Stimulated activated CD8-positive, alpha-beta memory T cell treated with anti-CD3 and anti-CD28 coated beads, Interleukin-12 subunit alpha, Interleukin-12 subunit beta, amount 100 ng/mL, for 24 hours (primary cell): ENCODE measurements around the gene CLEC16A.
"Not testable (repeated sequence)": the region's sequence is repeated elsewhere in the genome, so short reads cannot be mapped to it uniquely, and the experiment has no call there.

Experiments
- DNase-seq: peaks from one replicate; pipeline ENCODE4 v3.0.0-alpha.2; 2020; ENCODE audit errors: extremely low read depth

The CLEC16A gene

DNA sequence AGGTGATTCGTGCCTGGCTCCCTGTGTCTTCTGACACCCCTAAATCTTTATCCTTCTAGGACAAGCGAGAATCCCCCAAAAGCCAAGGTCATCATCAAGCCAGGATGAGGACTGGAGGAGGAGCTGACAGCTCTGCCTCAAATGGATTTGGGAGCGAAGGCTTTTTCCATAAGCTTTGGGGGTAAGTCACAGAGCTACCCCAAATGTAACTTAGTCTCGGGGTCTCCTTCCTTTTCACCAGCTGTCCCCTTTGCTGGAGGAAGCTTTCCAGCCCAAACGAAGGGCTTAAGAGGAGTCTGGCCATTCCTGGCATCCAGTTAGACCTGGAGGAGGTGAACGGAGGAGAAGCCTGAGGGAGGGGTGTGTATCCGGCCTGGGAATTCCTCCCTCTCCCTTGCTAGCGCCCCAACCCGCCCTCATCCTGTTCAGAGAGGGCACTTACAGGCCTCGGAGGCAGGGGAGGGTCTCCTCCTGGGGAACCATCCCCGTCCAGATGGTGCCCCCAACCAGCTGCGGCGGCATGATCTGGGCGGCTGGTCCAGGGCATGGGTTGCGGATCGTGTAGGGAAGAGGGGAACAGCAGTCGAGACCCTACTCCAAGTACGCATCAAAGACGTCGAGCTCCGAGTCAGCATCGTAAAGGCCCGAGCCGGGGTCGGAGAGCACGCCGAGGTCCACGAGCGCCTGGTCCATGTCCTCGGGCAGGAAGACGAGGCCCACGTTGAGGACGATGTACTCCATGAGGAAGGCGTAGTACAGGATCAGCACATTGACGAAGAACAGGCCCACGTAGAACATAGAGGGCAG, 3.0 kb upstream of the CLEC16A start:
- DNase-seq: no peak

DNA sequence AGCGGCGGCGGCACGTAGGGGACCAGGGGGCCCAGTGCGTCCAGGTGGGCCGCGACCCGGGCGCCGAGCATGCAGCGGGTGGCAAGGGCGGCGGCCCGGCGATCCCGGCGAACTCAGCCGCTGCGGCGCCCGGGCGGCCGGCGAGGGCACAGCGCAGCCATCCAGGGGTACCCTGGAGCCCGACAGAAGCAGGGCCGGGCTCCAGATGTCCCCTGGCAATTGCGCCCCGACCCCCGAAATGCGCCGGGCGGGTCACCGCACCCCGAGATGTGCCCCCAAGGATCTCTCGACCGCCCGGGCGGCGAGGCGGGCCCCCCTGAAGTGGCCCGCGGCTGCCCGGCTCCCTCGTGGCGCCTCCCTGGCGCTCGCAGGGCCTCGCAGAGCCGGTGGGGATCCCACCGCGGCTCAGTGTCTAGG, 2.4 kb upstream of the CLEC16A start:
- DNase-seq: not testable (repeated sequence)

DNA sequence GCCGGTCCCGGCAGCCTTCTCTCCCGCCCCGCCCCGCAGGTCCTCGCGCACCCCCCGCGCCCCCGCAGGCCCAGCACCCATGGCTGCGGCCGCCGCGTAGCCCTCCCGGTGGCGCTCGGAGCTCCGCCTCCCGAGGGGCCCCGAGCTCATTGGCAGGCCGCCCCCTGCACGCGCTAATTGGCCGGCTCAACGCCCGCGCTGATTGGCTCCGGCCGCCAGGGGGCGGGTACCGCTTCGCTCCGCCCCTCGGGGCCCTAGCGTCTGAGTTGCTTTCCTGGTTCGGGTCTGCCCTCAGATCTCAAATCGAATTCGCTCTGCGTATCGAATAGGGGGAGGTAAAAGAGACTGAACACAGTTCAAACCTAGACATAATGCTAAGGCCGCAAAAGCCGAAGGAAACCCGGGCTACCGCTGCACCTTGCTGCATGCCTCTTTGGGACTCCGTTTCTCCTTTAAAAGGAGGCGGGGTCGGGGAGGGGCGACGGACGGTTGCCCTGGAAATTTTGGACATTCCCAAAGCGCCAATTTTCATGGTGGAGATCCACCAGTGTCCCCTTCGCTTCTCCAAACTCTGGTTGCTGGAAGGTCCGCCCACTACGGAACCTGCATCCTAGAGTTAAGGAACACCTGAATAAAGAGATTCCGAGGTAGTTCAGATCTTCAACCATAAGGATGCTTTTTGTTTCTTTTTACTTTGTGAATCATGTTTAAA, 1.9 kb upstream of the CLEC16A start, which contains the start of gene DEXI:
Gene DEXI, minus strand, starts transcription at position 117 of the 712 bp plus-strand sequence. CDS start 463 bp downstream, outside the sequence.
- DNase-seq: peak; percentile 83

DNA sequence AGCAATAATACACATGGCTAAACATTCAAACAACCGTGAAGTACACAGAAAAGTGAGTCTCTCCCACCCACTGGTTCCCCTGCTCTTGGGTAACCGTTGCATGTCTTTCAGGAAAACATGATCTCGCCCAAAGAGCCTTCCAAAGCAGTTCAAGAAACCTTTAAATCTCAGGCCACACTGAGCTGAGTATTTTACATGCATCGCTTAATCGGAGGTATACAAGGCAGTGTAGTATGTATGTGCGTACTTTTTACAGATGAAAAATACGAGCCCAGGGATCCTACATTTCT, 1.4 kb upstream of the CLEC16A start:
- no peak for DNase-seq

DNA sequence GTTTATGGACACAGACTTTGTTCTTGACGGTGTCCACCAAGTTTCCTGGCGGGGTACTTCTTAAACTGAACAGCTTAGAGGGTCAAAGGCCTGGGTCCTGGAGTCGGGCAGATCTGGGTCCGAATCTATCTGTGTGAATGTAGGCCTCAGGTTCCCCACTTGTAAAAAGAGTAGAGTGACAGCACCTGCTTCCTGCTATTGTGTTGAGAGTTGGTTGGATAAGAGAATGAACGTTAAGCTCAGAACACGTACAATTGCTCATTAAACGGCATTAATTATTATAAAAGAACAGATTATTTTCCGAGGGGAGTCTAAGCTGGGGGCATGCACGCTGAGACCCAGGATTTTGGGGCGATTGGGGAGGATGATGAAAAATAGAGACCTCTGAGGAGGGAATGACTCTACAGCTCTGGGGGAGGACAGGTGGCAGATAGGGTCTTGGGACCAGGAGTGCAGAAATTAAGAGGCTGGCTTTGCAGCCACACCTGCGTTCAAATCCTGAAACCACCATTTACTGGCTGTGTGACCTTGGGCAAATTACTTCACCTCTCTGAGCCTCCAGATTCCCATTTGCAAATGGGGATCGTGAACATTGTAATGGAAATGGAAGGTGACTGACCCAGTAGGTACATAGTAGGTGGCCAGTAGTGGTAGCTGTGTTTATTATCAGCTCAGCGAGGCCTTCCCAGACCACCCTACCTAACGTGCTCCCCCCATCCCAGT, 862 bp downstream of the CLEC16A start:
- no peak for DNase-seq

DNA sequence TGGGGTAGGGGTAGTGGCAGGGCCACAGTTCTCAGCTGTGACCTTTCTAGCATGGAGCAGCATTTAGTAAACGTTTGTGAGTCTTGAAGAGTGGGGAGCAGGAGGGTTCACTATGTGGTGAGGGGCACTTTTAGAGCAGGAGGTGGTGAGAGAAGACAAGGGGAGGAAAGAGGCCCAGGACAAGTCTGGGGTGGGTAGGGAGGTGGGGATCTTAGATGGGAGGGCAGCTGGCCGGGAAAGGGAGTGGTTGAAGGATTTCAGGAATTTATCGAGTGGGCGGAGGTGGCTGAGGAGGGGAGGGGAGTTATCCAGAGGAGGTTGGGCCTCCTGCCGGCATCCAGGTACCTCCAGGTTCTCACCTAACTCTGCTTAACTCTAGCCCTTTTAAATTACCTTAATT, 1.9 kb downstream of the CLEC16A start:
- DNase-seq: no peak

DNA sequence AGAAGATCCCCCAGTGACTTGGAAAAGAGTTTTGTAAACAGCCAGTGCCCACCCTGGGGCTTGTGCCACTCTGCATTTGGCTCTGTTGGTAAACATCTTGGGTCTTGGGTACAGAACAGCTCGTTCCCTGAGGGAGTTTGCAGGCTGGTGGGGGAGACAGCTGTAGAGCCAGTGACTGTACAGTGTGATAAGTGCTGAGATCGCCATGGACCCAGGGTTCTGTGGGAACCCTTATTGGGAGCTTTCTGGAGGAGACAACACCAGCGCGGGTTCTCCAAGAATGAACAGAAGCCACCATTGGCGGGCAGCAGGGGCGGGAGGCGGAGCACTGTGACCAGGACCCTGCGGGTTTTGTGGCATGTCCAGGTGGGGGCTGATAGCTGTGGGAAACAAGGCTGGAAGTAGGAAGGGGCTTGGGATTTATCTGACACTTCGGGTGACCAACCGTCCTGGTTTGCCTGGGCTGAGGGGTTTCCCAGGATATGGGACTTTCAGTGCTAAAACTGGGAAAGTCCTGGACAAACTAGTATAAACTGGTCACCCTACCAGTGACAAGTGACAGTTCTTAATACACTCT, 2.9 kb downstream of the CLEC16A start:
- DNase-seq: no peak

DNA sequence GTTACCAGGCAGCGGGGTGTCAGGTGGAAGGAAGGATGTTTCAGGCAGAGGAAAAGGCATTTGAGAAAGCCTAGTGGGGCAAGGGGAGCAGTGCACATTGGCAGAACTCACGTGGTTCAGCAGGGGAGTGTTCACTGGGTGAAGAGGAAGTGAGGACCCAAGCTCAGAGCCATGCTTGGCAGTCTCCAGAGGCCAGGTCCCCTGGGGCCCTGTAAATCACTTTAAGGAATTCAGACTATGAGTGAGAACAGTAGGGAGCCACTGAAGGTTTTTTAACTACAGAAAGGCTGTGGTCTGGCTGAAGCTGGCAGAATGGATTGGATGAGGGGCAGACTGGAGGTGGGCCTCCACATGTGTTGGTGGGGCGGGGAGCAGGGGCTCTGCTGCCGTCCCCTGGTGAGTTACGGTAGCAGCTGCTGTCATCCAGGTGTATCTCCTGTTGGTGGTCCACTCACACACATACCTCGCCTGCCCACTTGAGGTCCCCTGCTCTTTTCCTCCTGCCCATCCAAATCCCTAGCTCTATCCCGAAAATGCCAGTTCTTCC, 5.1 kb downstream of the CLEC16A start:
- no peak for DNase-seq

DNA sequence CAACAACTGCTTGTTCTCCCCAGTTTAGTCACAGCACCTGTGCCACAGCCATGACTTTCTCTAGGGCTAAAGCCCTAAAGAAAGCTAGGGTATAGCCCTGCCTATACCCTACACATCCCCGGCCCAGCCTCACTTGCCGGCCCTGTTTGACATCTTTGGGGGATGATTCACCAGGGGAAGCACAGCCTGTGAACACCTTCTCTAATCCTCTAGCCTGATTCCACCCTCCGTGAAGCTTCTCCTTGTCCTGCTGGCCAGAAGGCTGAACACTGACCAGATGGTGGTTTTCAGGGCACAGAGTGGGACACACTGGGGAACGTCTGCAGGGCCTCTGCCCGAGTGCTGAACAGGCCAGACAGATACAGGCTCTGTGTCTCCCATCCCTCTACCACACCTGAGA, 6.0 kb downstream of the CLEC16A start:
- no peak for DNase-seq

DNA sequence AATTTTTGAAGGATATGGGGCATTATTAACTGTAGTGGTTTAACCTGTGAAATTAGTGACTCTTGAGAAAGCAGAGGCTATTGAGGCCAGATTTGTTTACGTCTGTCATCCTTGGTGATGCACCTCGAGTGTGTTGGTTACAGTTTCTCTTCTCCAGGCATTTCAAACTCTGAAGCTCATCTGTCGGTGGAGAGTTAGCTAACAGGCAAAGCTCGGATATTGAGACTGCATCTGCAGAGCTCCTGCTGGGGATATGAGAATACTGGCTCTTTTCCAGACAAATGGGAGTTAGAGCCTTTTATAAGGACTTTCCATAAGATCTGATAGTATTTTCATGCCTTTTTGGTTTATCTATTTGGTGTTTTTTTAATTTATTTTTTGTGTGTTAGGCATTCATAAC, 6.7 kb downstream of the CLEC16A start:
- no peak for DNase-seq

DNA sequence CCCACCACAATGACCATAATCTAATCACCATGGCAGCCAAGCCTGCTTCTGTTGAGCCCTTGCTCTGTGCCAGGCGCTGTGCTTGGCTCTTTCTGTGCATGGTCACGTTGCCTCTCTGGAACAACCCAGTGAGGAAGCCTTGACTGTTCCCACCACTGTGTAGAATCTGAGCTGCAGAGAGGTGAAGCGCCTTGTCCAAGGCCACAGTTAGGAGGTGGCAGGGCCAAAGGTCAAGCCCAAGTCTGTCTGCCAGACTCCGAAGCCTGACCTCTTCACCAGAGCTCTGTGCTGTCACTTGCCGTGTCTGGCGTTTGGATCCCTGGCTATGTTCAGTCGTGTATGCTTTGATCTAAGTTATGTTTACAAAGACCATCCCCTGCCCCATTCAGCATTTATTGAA, 10.5 kb downstream of the CLEC16A start:
- DNase-seq: no peak

DNA sequence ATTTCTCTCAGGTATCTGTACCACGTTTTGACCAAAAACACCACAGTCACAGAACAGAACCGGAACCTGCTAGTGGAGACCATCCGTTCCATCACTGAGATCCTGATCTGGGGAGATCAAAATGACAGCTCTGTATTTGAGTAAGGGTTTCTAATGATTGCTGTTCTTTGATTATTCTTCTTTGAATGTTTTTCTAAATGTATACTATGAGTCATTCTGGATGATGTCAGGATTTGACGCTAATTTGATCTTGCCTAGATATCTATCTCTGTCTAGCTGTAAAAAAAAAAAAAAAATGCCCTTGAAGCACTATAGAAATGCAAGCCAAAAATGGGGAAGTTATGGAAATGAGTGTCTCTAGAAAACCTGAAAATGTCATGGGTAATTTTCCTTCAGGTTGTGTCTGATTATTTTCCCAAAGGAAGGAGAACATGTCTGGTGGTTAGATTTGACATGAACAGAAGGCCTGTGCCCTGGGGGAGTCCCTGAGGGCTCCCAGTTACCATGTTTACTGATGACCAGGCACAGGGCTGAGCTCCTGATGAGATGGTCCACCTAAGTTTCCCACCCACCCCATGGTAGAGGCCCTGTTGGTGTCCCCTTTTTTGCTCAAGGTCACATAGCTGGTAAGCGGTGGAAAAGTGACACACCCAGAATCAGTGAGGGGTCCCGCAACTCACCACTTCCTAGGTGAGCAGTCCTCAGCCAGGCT, 13.6 kb downstream of the CLEC16A start:
- DNase-seq: no peak

DNA sequence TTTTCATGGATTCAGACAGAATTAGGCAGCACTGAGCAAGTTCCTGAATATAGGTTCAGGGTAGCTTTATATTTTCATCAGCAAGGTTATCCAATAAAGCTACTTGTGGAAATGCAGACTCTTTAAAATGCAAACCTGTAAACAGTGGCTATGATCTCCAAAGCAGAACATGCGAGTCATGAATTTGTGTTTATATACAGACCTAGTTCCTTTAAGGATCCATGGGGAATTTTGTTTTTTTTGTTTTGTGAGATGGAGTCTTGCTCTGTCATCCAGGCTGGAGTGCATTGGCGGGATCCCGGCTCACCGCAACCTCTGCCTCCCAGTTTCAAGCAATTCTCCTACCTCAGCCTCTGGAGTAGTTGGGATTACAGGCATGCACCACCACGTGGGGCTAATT, 14.8 kb downstream of the CLEC16A start:
- DNase-seq: no peak

DNA sequence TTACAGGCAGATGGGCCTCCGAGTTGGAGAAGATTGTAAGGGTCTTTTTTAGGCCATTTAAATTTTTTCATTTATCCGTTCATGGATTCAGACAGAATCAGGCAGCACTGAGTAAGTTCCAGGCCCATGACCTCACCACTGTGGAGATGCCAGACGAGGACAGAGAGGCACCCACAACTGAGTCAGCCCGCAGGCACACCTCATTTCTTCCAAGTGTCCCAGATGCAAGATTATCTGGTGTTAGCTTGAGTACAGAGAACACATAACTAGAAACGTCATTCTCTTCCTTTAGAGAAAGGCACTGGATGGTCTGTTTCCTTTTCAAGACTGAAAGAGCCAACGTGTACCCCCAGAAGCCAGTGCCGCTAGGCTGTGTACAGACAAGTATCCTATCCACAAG, 16.9 kb downstream of the CLEC16A start:
- no peak for DNase-seq

DNA sequence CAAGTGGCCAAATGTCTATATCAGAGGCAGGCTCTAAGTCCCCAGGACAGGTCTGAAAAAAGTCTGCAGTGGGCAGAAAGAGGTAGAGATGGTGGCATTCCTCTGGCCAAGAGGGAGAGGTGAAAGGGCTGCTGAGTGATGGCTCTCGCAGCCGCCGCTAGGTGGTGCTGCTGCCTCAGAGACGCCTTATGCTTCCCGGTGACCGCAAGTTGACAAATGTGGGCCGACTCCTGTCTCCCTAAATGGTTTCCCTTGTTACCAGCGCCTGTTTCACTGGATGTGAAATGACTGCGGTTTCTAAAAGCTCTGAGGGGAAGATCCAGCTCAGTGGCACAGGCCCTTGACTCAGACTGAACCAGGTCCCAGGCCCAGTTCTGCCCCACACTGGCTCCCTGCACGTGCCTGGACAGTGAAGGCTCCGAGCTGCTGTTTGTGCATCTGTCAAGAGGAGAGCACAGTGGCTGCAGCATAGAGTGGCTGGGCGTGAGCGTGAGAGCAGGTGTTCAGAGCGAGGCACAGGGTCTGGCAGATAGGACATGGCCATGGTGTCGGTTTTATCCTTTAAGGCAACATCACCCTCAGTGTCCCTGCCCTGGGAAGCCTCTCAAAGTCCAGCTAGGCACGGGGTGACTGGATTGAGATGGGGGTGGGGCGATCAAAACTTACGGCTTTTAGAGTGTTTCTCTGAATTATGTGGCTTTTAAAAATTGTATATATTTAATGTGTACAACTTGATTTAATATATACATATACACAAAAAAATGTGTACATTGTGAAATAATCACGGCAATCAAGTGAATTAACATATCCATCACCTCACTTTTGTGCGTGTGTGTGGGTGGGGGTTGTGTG, 19.9 kb downstream of the CLEC16A start:
- no peak for DNase-seq

DNA sequence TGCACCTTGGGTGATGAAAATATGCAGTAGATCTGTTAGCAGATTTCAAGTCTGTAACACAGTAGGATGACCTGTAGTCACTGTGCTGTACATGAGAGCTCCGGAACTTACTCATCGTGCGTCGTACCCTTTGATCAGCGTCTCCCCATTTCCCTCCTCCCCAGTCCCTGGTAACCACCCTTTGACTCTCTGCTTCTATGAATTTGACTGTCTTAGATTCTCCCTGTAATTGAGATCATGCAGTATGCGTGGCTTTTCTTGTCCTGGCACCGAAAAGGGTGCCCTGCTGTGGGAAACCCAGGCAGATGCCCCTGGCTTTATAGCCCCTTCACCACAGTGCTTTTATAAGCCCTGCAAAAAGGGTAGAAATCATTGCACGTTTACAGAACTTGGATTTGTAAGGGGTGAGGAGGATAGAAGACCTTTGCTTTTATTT, 20.5 kb downstream of the CLEC16A start:
- no peak for DNase-seq

DNA sequence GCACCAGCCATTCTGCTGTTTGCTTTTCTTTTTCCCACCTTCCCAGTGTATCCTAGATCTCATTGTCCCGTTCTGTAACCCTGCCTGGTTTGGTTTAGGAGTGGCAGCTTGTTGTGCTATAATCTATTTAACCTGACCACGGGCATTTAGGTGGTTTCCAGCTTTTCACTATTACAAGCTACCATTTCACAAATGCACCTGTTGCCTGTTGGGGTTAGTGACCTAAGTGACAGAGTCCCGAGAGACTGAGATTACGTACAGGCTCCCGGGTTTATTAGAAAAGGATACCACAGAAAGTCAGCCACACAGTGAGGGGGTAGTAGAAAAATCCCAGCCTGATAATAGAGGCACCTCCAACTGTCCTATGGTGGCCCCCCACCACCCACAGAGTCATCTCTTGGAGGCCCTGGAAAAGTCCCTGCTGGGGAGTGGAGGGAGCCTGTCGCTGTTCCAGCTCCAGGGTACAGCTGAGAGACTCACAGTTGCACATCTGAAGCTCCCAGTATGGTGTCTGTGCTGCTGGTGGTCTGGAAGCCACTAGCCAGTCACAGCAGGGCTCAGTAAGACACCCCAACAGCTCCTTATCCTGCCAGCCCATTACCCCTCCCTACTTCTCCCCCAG, 21.2 kb downstream of the CLEC16A start:
- DNase-seq: no peak

DNA sequence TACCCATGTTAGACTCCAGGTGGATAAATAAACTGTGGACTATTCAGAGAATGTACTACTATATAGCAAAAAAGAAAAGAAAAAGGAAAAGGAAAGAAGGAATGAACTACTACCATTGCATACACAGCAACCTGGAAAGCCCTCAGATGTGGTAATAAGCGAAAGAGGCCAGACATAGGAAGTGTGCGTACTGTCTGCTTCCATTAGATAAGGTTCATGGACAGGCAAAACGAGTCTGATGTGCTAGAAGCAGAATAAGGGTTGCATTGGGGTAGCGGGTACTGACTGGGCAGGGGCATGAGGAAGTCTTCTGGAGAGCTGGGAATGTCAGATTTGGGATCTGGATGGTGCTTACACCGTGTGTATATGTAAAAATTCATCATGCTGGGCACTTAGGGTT, 21.8 kb downstream of the CLEC16A start:
- DNase-seq: no peak

DNA sequence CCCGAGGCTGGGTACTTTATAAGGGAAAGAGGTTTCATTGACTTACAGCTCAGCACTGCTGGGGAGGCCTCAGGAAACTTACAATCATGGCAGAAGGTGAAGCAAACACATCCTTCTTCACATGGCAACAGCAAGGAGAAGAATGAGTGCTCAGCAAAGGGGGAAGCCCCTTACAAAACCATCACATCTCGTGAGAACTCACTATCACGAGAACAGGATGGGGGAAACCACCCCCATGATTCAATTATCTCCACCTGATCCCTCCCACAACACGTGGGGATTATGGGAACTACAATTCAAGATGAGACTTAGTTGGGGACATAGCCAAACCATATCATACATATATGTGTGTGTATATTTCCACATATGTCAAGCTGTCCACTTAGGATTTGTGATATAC, 22.2 kb downstream of the CLEC16A start:
- not testable (repeated sequence) for DNase-seq

DNA sequence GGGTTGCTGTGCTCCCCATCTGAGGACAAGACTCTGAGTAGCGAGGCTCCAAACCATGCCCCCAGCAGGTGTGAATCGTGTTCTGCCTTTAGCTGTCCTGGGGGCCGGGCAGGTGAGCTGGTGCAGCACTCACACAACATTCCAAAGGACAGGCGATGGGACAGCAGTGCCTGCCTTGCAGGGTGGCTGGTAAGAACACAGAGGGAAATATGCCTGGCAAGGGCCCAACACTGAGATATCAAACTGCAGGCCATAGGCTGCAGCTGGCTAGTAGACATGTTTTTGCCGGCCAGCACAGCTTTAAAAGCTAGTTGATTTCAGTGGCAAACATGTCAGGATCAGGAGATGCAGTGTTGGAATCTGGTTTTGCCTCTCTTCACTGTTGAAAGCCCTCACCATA, 23.6 kb downstream of the CLEC16A start:
- DNase-seq: no peak
